Retina (tissue), 1 donor: ENCODE data around the gene CRACDL.

Experiments used
- DNase-seq: peaks from one replicate; pipeline ENCODE4 v3.0.0-alpha.2; 2016

CRACDL gene

DNA sequence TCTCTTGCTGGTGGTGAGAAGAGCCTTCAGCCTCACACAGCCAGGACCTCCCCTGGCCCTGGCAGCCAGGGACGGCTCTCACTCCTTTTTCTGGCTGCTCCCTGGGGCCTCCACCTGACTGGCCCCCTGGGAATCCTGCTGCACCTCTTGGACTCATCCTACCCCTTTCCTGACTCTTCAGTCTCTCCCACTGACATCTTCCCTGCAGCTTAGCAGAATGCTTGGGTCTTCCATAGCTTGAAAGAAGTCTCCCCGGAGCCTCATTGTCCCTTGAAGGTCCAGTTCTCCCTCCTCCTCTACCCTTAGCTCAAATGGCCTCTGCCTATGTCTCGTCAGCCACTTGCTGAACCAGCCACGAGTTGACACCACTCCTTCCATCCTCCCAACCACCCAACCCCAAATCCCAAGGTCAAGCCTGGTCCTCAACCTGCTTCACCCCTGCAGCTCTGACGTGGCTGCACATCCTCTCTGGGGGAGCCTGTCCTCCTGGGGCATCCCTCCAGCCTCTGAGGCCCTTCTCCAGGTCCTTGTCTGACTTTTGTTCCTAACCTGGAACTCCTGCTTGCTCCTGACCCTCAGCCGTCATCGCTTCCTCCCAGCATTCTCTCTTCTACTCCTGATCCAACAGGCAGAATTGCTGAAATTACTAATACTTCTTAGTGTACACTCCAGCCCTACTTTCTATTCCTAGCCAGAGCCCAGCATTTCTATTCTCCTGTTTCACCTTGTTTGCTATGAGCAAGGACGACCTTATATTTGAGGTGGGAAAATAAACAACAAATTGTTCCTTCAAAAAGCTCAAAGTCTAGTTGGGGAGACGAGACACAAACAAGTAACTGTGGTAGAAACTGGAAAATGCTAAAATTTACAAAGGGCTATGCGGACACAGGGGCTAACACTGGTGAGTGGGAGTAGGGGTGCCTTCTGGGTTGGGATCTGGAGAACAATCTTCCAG is 136.4 kb downstream of the CRACDL start:
- no peak for DNase-seq

DNA sequence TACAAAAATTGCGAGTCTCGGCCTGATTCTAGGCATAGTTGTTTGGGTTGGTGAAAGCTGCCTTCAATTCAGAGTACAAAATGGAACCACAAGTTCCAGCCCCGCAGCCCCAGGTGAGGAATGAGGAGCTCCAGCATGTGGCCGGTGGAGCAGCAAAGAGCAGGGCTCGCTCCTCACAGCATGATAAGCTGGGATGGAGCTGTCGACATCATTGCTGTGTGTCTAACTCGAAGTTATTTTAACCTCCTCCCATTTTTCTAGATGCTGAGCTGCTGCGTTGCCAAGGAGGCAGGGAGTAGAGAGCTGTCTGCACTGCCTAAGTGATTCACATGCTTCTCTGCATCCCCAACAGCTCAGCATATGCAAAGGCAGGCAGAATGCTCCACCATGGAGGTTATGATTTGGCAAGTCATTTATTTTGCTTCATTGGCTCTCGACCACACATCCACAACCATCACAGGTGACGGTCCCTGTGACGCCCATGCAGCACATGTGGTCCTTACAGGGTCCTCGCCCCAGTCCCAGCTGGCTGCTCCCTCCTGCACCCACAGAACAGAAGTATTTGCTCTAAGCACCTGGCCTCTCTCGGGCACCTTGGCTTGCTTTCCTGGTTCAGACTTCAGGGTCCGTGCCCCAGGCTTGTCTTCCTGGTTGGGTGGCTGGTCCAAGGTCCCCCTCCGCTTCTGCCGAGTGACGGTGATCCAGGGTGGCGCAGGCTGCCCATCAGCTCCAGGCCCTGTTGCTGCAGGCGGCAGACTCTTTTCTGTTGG is 139.1 kb downstream of the CRACDL start:
- no peak for DNase-seq

DNA sequence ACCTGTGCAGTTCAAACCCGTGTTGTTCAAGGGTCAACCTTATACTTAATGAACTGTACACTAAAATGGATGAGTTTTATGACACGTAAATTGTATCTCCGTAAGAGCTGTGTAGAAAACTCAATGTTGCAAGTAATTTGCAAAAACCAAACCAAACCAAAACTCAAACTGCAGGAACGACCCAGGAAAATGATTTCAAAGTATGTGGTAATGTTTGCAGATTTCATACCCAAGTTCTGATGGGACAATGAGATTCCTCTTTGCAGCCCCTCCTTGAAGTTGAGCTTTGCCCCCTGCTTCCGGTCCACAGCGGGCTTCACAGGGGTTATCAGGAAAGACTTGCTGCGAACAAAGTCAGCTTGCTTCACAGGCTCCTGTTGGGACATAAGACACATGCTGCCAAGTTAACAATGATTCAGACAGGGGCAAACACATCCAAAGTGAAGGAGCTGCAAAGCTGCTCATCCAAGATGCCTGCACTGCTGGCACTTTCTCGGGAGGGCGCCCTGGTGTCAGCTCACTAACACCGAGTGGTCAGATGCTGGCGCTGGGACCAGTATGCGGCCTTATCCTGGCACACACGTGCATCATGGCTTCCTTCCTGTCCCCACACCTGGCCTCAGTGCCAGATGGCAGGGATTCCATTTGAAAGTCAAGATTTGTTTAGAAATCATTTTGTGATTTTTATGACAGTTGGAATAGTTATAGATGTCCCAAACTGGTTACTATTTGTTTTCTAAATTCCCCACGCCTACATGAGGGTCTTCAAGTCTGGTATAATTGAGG is 139.9 kb downstream of the CRACDL start:
- no peak for DNase-seq

DNA sequence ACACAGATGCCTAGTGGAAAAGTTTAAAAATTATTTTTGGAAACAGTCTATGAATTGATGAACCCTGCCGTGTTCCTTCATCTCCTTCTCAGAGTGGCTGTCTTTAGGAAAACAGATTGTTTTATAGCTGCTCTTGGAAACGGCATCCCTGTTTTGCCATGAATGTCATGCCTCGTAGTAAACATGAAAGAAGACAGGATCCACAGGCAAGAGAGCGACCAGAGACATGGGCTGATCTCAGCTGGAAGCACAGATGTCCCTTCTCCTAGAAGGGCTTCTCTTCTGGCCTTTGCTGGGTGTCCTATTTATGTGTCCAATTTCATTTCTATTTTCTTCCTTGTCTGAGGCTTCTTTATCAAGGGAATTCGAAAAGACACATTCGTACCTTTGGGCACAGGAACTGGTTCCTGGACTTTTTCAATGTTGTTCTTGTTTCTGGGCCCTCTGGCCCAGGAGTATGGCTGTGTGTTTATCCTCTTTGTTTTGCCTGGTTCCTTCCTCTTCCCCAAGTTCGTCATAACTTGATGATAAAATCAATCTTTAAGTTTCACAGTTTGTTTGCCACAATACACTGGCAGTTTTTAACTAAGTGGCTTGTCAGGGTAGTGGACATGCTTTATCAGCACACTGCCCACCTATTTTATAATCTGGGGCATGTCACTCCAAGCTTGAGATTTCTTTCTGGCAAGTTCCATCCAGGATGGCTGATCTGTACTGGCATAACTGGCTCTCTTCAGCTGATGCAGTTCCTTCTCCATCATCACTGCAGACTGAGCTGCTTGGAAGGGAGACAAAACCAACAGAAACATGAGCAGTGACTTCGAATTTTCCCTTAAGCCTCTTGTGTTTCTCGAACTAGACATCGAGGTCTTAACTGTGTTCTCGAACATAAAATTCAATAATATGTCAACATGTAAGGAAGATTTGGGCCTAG is 141.9 kb downstream of the CRACDL start:
- no peak for DNase-seq

DNA sequence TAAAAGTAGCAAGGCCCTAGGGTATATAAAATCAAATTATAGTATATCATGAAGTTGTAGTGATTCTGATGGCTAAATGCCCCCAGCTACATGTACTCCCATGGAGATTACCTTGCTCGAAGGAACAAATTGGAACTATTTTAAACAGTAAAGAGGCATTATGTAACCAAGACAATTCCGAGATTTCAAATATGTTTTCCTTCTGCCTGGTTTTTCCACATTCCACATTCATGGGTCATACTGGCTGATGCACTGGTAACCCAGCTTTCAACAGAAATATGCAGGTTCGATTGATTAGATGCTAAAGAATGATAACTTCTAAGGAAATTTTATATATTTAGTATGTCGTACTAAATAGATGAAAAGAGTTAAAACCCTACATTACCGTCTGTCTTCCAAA is 142.8 kb downstream of the CRACDL start:
- no peak for DNase-seq

DNA sequence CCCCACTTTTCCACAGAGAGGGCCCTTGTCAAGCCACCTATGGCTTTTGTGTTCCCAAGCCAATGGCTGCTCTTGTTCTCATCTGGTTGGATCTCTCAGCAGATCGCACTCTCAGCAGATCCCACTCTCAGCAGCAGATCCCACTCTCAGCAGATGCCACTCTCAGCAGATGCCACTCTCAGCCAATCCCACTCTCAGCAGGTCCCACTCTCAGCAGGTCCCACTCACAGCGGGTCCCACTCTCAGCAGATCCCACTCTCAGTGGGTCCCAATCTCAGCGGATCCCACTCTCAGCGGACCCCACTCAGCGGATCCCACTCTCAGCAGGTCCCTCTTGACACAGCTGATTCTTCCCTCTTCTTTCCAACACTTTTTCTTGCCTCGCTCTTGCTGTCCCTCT is 145.8 kb downstream of the CRACDL start:
- no peak for DNase-seq

DNA sequence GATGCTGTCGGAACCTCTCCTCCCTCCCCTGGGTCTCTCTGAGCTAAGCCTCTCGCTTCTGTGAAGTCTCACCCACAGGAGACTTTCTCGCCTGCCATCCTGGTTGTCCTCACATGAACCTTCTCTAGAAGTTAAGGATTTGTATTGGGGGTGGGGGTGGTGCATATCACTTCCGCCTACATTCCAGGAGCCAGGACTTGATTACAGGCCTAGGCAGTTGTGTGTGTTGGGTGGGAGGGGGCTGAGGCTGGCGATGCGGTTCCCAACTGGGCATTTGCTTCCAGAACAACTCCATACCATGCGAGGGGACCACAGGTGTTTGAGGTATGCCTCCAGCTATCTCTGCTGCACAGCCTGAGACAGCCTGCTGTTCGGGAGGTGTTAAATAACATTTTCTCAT is 148.3 kb downstream of the CRACDL start:
- no peak for DNase-seq

DNA sequence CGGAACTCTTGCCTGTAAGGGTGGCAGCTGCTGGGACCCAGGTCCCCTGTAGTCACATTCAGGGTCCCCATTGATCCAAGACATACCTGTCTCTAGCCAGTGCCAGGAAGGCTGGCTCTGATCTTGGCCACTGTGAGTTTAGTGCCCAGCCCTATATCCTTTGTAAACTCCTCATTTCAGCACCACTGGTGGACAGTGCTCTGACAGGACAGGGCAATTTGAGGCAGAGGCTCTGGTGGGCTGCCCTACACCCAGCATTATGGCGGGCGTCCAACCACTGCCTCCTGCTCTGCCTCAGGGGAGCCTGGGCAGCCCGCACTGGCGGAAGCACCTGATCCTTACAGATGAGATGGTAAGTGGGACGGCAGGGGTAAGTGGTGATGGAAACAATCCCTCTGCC is 149.8 kb downstream of the CRACDL start:
- DNase-seq = no peak

DNA sequence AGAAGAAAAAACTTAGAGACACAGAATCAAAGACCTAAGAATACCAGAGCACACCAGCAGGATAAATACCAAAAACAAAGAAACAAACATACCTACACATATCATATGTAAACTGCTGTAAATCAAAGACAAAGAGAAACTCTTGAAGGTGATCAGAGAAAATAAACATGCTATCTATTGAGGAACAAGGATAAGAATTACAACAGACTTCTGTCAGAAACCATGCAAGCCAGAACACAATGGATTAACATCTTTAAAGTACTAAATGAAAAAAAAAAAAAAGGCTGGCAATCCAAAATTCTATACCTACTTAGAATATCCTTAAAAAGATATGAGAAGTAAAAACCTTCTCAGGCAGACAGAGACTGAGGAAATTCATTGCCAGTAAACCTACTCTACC is 153.5 kb downstream of the CRACDL start:
- no peak for DNase-seq

DNA sequence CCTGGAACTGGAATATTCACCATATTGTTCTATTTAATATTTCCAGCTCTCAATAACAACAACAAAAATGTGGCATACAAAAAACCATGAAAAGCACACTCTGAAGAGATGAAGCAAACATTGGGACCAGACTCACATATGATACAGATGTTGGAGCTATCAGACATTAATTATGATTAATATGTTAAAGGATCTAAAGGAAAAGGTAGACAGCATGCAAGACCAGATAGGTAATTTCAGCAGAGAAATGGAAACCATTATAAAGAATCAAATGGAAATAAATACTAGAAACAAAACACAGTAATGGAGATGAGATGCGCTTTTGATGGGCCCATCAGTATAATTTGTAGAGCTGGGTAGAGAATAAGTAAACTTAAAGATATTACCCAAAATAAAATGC is 154.2 kb downstream of the CRACDL start:
- DNase-seq = no peak

DNA sequence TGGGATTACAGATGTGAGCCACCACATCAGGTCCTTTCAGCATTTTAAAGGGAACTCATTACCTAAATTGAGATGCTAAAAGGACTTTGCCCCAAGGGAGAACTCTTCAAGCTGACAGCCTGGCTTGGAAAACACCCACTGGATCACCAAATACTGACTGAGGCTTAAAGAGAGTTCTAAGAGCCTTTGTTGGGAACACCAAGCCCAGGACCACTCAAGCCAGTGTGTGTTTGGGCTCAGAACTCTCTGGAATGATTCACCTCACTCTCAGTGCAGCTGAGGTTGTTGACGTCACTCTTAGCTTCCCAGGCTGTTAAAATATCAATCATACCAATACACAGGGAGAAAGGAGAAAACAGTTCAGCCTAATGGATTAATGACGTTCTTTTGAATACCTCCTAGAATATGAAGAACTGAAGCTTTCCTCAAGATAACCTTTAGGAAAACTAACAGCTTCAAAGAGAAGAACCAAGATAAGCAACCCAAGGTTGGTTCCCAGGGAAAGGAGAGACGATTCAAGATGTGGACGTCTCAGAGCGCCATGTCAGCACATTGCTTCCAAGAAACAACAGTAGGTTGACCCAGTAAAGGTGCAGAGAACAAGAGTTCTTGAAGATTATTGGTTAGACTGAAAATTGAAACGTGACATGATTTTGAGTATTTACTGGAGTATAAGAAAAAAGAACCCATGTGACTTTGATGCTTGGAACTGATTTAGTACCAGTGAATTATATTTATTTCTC is 157.1 kb downstream of the CRACDL start:
- no peak for DNase-seq

DNA sequence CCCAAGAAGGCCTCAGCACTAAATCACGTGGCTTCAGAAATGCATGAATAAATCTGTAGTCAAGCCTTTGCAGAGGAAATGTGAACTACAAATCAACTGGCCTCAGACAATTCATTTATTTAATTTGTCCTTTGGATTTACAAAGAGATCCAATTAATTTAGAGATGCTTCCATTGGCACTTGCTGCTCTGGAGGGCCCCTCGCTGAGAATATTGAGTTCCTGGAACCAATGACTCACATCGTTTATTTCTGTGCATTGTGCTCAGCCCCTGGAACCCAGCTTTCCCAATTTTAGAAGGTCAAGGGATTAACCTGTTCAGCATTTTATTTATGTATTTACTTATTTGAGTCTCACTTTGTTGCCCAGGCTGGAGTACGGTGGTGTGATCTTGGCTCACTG is 157.9 kb downstream of the CRACDL start:
- no peak for DNase-seq

DNA sequence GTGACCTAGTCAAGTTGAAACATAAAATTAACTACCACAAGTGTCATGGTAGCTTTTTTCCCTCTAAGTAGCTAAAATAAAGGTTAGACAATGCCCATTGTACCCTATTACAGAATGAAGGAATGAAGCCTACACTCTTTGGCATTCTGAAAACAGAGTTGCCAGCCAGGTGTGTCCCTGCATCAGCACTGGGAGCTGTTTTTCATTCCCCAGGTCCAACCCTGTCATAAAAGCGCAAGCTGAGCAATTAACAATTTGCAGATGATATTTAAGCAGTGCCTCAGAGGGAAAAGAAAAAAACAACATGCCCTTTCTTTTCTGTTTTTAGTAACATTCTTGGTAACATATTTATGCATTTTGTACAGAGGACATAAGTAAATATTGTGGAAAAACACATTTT is 158.3 kb downstream of the CRACDL start:
- no peak for DNase-seq

DNA sequence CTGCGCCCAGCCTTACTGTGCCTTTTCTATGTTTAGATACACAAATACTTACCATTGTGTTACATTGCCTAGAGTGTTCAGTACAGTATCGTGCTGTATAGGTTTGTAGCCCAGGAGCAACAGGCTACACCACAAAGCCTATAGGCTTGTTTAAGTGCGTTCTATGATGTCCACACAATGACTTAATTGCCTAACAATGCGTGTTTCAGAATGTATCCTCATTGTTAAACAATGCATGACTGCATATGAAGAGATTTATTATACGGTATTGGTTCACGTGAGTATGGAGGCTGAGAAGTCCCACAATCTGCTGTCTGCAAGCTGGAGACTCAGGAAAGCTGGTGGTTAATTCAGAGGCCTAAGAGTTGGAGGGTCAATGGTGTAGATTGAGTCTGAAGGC is 158.9 kb downstream of the CRACDL start:
- DNase-seq = no peak

DNA sequence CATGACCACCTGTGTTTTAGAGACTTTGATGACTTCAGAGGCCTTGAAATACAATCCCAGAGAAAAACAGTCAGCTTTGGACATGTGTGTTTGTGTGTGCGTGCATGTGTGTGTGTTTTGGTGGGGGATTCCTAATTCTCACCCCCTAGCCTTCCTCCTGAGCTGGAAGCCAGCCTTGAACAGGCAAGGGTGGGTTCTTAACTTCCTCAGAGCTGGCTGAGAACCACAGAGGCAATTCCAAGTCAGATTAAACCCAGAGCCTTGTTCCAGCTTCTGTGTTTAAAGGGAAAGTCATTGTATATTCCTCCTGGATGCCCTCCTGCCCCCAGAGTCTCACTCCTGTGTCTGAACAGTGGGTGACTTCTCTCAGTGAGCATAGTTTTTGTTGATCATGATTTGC is 159.9 kb downstream of the CRACDL start:
- no peak for DNase-seq

DNA sequence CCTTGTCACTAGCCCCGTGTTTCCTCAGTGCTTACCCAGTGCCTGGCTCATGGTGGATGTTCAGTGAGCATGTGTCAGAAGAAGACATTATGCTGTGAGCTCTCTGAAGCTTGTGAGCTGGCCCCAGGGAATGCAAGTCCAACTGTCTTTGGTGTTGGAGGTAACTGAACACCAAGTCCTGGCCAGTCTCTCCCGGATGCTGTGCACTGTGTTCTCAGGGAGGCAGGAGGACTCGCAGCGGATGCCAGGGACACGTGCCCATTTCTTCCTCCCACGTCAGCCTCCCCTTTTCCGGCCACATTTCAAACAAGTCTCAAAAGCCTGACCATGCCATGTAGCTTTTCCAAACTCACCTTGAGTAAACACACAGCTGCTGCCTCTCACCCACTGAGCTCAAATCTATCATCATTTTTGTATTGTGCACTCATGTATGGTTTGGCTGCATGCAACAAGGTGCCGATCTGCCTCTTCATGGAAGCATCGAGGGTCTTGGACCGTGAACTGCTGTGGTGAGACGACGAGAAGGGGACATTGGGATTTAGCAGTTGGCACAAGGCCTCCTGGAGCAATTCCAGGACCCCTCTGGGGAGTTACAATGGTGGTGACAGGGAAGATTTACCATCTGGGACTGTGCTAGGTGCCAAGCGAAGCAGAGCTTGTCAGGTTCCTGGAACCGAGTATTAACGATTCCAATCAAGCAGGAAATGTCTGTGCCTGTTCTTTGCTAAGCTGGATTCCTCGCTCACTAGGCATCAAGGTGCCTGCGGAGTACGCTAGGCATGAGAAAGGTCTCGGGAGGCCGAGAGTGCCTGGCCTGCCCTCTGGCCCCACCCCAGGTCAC is 160.7 kb downstream of the CRACDL start:
- no peak for DNase-seq

DNA sequence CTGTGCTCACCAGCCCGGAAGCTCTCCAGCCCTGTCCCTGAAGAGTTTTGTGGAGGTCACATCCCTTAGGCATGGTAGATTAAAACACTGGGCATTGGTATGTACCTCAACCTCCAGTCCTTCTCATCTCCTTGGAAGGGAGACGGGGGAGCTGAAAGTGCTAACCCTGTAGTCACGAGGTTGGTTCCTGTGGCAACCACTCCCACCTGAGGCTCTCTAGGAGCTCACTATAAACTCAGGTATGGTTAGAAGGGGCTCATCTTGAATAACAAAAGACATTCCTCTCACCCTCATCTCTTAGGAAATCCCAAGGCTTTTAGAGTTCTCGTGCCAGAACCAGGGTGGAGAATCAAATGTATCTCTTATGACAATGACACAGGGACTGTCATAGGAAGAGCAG is 162.1 kb downstream of the CRACDL start:
- DNase-seq = no peak

DNA sequence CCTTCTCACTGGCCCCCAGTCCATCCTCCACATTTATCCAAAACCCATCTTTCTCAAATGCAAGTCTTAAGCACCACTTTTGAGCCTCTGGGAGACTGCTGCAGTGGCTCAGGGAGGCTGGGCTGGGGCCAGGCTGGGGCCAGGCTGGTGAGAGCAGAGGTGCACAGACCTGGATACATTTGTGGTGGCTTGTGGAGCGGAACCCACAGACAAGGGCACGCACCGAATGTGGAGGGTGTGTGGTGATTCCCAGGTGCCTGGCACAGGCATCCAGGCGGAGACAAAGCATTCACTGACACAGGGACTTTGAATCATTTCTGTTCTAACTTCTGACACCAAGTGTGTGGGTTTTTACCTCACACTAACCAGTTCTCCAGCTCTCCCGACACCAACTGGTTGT is 162.9 kb downstream of the CRACDL start:
- DNase-seq = no peak

DNA sequence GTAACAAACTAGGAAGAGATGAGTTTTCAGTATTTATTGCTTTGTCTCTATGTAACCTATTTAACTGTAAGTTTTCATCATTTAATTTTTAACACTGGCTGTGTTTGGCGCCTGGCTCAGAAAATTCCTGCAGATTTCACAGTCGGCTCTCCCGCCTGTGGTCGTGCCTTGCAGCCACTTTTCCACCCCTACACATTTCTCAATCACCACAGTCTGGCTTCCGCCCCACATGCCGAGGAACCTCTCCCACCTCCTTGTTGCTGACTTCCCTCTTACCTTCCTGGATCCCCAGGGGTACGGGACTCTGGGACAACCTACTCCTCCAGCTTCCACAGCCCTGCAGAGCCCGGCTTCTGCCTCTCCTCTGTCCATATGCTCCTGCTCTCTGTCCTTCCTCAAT is 163.5 kb downstream of the CRACDL start:
- no peak for DNase-seq

DNA sequence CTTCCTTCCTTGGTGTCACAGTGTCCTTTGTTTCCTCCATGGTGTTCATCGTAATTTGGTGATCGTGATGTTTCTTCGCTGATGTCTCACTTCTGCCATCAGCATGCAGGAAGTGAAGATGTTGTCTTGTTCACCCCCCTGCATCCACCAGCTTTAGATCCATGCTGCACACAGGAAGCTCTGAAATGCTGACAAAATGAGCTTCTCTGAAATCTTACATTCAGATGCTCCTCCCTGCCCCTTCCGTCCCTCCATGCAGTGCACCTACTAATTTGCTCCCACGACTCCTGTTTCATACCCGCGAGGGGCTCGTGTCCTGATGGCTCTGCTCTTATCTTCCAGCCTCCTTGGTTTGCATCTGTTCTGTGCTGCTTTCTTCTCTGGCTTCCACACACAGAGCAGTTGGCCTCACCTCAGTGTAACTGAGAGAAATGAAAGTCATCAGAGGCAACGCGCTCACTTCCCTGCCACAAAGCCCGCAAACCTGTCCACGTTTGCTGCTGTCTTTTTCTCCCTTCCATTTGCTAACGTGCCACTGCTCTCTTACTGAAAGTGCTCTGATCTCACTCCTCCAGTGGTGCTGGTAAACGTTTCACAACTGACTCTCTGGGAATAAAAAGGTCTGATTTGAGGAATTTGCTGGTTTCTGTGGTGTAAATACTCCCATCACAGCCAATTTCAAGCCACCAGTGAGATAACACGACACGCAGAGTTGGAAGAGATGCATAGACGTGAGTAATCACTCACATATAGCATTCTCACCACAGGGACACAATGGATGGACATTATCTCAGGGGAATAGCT is 164.1 kb downstream of the CRACDL start:
- DNase-seq = no peak
